H9 (cell line): ENCODE measurements around the gene MYRIP. TPM values are rescaled to one million over a fixed set of nuclear protein-coding genes. Genes with fewer than 3 reads are reported as not detected.

Experiments used
- DNase-seq: peaks from one replicate; pipeline ENCODE4 v3.0.0-alpha.2; 2017
- H2AFZ ChIP-seq: one replicate; pipeline ENCODE4 v1.6.1; 2013; ENCODE audit warnings: mild to moderate bottlenecking, low read length, control low read depth, moderate library complexity
- H2AK5ac ChIP-seq: 2 replicates; pipeline ENCODE4 v1.6.1; 2013; ENCODE audit warnings: low read length, control low read depth, mixed read lengths; ENCODE audit not compliant: insufficient read length
- H2BK120ac ChIP-seq: one replicate; pipeline ENCODE4 v1.6.1; 2013; ENCODE audit warnings: low read depth, mild to moderate bottlenecking, low read length, control low read depth, inconsistent platforms; ENCODE audit not compliant: poor library complexity, severe bottlenecking
- H2BK12ac ChIP-seq: 2 replicates; pipeline ENCODE4 v1.6.1; 2013; ENCODE audit warnings: low read length, control low read depth, mixed read lengths, low read depth; ENCODE audit not compliant: insufficient read length
- H2BK15ac ChIP-seq: 2 replicates; pipeline ENCODE4 v1.6.1; 2013; ENCODE audit warnings: low read depth, low read length, control low read depth
- H2BK20ac ChIP-seq: one replicate; pipeline ENCODE4 v1.6.1; 2013; ENCODE audit warnings: low read depth, mild to moderate bottlenecking, low read length, control low read depth, inconsistent platforms; ENCODE audit not compliant: poor library complexity, severe bottlenecking
- H2BK5ac ChIP-seq: 2 replicates; pipeline ENCODE4 v1.6.1; 2013; ENCODE audit warnings: low read length, control low read depth, mixed read lengths; ENCODE audit not compliant: insufficient read length
- H3K14ac ChIP-seq: 2 replicates; pipeline ENCODE4 v1.6.1; 2013; ENCODE audit warnings: low read length, control low read depth; ENCODE audit not compliant: insufficient read depth
- H3K18ac ChIP-seq: 2 replicates; pipeline ENCODE4 v1.6.1; 2013; ENCODE audit warnings: low read depth, mild to moderate bottlenecking, mixed read lengths, low read length, control low read depth; ENCODE audit not compliant: insufficient read length
- H3K23ac ChIP-seq: 2 replicates; pipeline ENCODE4 v1.6.1; 2013; ENCODE audit warnings: low read length, control low read depth, mixed read lengths, low read depth; ENCODE audit not compliant: insufficient read length
- H3K23me2 ChIP-seq: 2 replicates; pipeline ENCODE4 v1.6.1; 2013; ENCODE audit warnings: low read depth, mild to moderate bottlenecking, mixed read lengths, low read length, control low read depth; ENCODE audit not compliant: insufficient read length, poor library complexity, severe bottlenecking
- H3K27ac ChIP-seq: 2 replicates; pipeline ENCODE4 v1.5.1; 2013; ENCODE audit warnings: low read length, control low read depth, mixed read lengths, low read depth; ENCODE audit not compliant: insufficient read length
- H3K27me3 ChIP-seq: 2 replicates; pipeline ENCODE4 v1.6.1; 2013; ENCODE audit warnings: low read length, control low read depth, inconsistent platforms; ENCODE audit not compliant: insufficient read depth
- H3K4ac ChIP-seq: 2 replicates; pipeline ENCODE4 v1.6.1; 2013; ENCODE audit warnings: low read depth, mild to moderate bottlenecking, control low read depth, inconsistent platforms, low read length, moderate library complexity
- H3K4me1 ChIP-seq: 2 replicates; pipeline ENCODE4 v1.6.1; 2013; ENCODE audit warnings: low read length, control low read depth, inconsistent platforms; ENCODE audit not compliant: insufficient read depth
- H3K4me2 ChIP-seq: 2 replicates; pipeline ENCODE4 v1.6.1; 2013; ENCODE audit warnings: low read length, control low read depth, mixed read lengths; ENCODE audit not compliant: insufficient read length, insufficient read depth
- H3K56ac ChIP-seq: 2 replicates; pipeline ENCODE4 v1.6.1; 2013; ENCODE audit warnings: low read depth, mild to moderate bottlenecking, mixed read lengths, low read length, control low read depth; ENCODE audit not compliant: insufficient read length
- H3K79me1 ChIP-seq: 2 replicates; pipeline ENCODE4 v1.6.1; 2013; ENCODE audit warnings: low read depth, mild to moderate bottlenecking, moderate library complexity, low read length, control low read depth, inconsistent platforms; ENCODE audit not compliant: insufficient read depth, poor library complexity, severe bottlenecking
- H3K79me2 ChIP-seq: 2 replicates; pipeline ENCODE4 v1.6.1; 2013; ENCODE audit warnings: low read length, control low read depth, inconsistent platforms; ENCODE audit not compliant: insufficient read depth
- H3K9ac ChIP-seq: 2 replicates; pipeline ENCODE4 v1.6.1; 2013; ENCODE audit warnings: low read length, control low read depth, mixed read lengths; ENCODE audit not compliant: insufficient read length; ENCODE audit errors: extremely low read depth
- H3K9me3 ChIP-seq: one replicate; pipeline ENCODE4 v1.6.1; 2013; ENCODE audit warnings: low read depth, low read length, inconsistent platforms; ENCODE audit not compliant: control insufficient read depth
- H3T11ph ChIP-seq: one replicate; pipeline ENCODE4 v1.6.1; 2013; ENCODE audit warnings: mild to moderate bottlenecking, low read length, control low read depth, inconsistent platforms
- H4K20me1 ChIP-seq: one replicate; pipeline ENCODE4 v1.6.1; 2013; ENCODE audit not compliant: control insufficient read depth, insufficient read length, insufficient read depth
- H4K5ac ChIP-seq: 2 replicates; pipeline ENCODE4 v1.6.1; 2013; ENCODE audit warnings: low read depth, mild to moderate bottlenecking, mixed read lengths, low read length, control low read depth; ENCODE audit not compliant: insufficient read length
- H4K8ac ChIP-seq: replicated peaks from 2 replicates; pipeline ENCODE4 v1.6.1; 2013; ENCODE audit warnings: low read length, control low read depth, mixed read lengths, low read depth; ENCODE audit not compliant: insufficient read length
- H4K91ac ChIP-seq: 2 replicates; pipeline ENCODE4 v1.6.1; 2013; ENCODE audit warnings: low read depth, mild to moderate bottlenecking, moderate library complexity, mixed read lengths, low read length, control low read depth; ENCODE audit not compliant: insufficient read length
- H3K27ac Mint-ChIP-seq, 3 experiments: 2 replicates in 2 of 3; 3 replicates in 1 of 3; pipeline ENCODE4 v1.8.0; 2020 to 2021; ENCODE audit warnings: mixed read lengths in 3 of 3, mild to moderate bottlenecking in 1 of 3, moderate library complexity in 1 of 3
- H3K27me3 Mint-ChIP-seq: 2 replicates; pipeline ENCODE4 v1.8.0; 2021; ENCODE audit warnings: low read depth, mild to moderate bottlenecking, moderate library complexity, mixed read lengths
- H3K36me3 Mint-ChIP-seq, 3 experiments: 2 replicates in 2 of 3; 3 replicates in 1 of 3; pipeline ENCODE4 v1.8.0; 2020 to 2021; ENCODE audit warnings: low read depth in 3 of 3, mixed read lengths in 3 of 3; ENCODE audit not compliant: insufficient read depth in 1 of 3
- H3K4me1 Mint-ChIP-seq, 2 experiments: 2 replicates each; pipeline ENCODE4 v1.8.0; 2020; ENCODE audit warnings: mixed read lengths in 2 of 2
- H3K4me3 Mint-ChIP-seq, 2 experiments: 2 replicates in 1 of 2; 3 replicates in 1 of 2; pipeline ENCODE4 v1.8.0; 2020 to 2021; ENCODE audit warnings: mild to moderate bottlenecking in 2 of 2, mixed read lengths in 2 of 2, moderate library complexity in 1 of 2
- H3K9me3 Mint-ChIP-seq, 2 experiments: 2 replicates in 1 of 2; 3 replicates in 1 of 2; pipeline ENCODE4 v1.8.0; 2020; ENCODE audit warnings: mild to moderate bottlenecking in 2 of 2, mixed read lengths in 2 of 2, moderate library complexity in 1 of 2
- CTCF ChIP-seq: fragments of 200-600 bp; sonication (generic); conservative IDR thresholded peaks from 3 replicates; pipeline ENCODE4 v1.8.0; 2021; ENCODE audit warnings: antibody characterized with exemption, mild to moderate bottlenecking
- WGBS: extraction: QIAGEN DNeasy Blood & Tissue Kit; methylation state at CpG from one replicate; pipeline ENCODE4 v1.1.7; 2013; ENCODE audit warnings: missing lambda C conversion rate, low lambda C conversion rate, mixed read lengths; ENCODE audit not compliant: insufficient read length; ENCODE audit errors: extremely low coverage; 5-methylcytosine and 5-hydroxymethylcytosine counted together
- total RNA-seq: library from RNA; stranded (reverse); gene quantifications from 2 replicates; pipeline ENCODE4 v1.2.1, GENCODE V29; 2021

The MYRIP gene
- total RNA-seq, 1 experiment from 2014 or later: 1.8 TPM

- H2BK5ac ChIP-seq: no peak overlapping the region
- no peak overlapping the region for H3K23ac ChIP-seq
- no peak overlapping the region for H3K4me2 ChIP-seq
- peaks cover 3% of the 10 kb centered on the region; the same call in 1 of the 2 replicates for H3K79me2 ChIP-seq
- H4K91ac ChIP-seq: no peak overlapping the region
- H2AK5ac ChIP-seq: no peak overlapping the region
- no peak overlapping the region for H2BK20ac ChIP-seq
- DNase-seq: no peak
- no peak overlapping the region for H2BK120ac ChIP-seq
- peaks cover 4% of the 10 kb centered on the region; the same call in 1 of the 2 replicates for H3K4me1 ChIP-seq
- no peak overlapping the region for H2BK12ac ChIP-seq
- no peak overlapping the region for H3K18ac ChIP-seq
- peaks cover 11% of the 10 kb centered on the region in 2 experiments for H3K4me1 Mint-ChIP-seq
- no peak overlapping the region for H4K8ac ChIP-seq
- no peak overlapping the region for H4K5ac ChIP-seq
- H3K4ac ChIP-seq: no peak overlapping the region
- no peaks in the 10 kb centered on the region for H3K27me3 ChIP-seq
- peaks cover 8% of the 10 kb centered on the region for H3K23me2 ChIP-seq
- H3K27ac Mint-ChIP-seq: no peak overlapping the region
- no peaks in the 10 kb centered on the region for H3K79me1 ChIP-seq
- H3K27me3 Mint-ChIP-seq: no peaks in the 10 kb centered on the region
- no peak overlapping the region for H3K56ac ChIP-seq
- no peak for TF ChIP-seq CTCF
- H3K9me3 Mint-ChIP-seq: peaks cover 0 to 2% of the 10 kb centered on the region in 2 experiments; a peak in 1 of 5 replicates
- H2BK15ac ChIP-seq: no peak overlapping the region
- no peaks in the 10 kb centered on the region for H4K20me1 ChIP-seq
- H3K9ac ChIP-seq: no peak overlapping the region
- H3K36me3 Mint-ChIP-seq: peaks cover 5 to 14% (median 11%) of the 10 kb centered on the region in 3 experiments
- H3K27ac ChIP-seq: no peak overlapping the region
- no peak overlapping the region for H3T11ph ChIP-seq
- no peak overlapping the region for H3K14ac ChIP-seq
- H3K9me3 ChIP-seq: no peaks in the 10 kb centered on the region
- H3K4me3 Mint-ChIP-seq: no peak overlapping the region
- no CpG with 5 or more reads among the region's 3 CpGs for WGBS
- no peak overlapping the region for H2AFZ ChIP-seq
These were observed 496.9 kb downstream of the MYRIP start for GRCh38 chr3:40306336-40306735.
